Astrocyte of the spinal cord (primary cell): ENCODE data around the gene THEM4.

Source experiments
- DNase-seq: peaks from one replicate; pipeline ENCODE4 v3.0.0; 2011; ENCODE audit warnings: low read depth, low spot score
- H3K4me3 ChIP-seq: 2 replicates; pipeline ENCODE4 v1.5.1; 2011; ENCODE audit warnings: low read depth, mild to moderate bottlenecking, low read length, moderate library complexity
- in situ Hi-C: cut with HindIII; loops from 2 replicates; pipeline ENCODE4 v1.10.0; 2017; ENCODE audit warnings: low sequenced_read_pairs
- TF ChIP-seq, protein P1 (sequence below): IDR thresholded peaks from 2 replicates; pipeline ENCODE4 v1.5.1; 2012; ENCODE audit warnings: low read depth, mild to moderate bottlenecking, low read length, inconsistent platforms

Gene THEM4

DNA sequence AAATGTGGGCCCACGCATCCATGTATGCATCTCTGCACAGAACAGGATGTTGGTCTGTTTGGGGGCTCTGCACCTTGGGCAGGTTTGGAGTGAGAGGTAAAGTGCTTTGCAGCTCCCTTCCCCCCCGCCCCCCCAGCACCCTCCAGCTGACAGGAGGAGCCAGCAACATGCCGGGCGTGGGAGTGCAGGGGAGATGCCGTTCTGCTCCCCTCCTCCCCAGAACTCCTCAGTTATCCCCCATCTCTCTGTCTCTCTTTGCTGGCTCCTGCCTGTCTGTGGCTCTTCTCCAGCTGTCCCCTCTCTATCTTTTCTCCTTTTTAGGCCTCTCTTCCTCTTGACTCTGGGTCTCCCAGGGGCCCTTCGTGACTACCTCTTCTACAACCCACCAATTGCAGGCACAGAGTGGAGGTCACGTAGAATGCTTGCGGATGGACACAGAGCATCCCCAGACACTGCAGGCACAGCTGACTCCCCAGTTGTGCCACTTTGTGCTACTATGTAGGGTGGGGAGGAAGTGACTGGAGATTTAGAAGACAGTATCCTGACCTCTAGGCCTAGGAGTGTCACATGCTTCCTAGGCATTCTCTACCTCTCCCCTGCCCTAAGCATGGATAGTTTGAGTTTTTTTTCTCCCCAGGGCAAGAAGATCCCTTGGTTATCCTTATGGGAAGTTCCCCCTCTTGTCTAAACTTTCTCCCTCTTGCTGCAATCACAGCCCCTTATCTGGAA, 76.0 kb downstream of the THEM4 start:
- no peak overlapping the region for H3K4me3 ChIP-seq
- in situ Hi-C loops: no loop called here
- TF ChIP-seq, protein P1, sequence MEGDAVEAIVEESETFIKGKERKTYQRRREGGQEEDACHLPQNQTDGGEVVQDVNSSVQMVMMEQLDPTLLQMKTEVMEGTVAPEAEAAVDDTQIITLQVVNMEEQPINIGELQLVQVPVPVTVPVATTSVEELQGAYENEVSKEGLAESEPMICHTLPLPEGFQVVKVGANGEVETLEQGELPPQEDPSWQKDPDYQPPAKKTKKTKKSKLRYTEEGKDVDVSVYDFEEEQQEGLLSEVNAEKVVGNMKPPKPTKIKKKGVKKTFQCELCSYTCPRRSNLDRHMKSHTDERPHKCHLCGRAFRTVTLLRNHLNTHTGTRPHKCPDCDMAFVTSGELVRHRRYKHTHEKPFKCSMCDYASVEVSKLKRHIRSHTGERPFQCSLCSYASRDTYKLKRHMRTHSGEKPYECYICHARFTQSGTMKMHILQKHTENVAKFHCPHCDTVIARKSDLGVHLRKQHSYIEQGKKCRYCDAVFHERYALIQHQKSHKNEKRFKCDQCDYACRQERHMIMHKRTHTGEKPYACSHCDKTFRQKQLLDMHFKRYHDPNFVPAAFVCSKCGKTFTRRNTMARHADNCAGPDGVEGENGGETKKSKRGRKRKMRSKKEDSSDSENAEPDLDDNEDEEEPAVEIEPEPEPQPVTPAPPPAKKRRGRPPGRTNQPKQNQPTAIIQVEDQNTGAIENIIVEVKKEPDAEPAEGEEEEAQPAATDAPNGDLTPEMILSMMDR: no peak
- no peak for DNase-seq

- no peak for DNase-seq
- H3K4me3 ChIP-seq: no peak overlapping the region
- in situ Hi-C loops: no loop called here
- TF ChIP-seq, protein P1: no peak
These were observed 76.9 kb downstream of the THEM4 start for GRCh38 chr1:151832318-151832980.

DNA sequence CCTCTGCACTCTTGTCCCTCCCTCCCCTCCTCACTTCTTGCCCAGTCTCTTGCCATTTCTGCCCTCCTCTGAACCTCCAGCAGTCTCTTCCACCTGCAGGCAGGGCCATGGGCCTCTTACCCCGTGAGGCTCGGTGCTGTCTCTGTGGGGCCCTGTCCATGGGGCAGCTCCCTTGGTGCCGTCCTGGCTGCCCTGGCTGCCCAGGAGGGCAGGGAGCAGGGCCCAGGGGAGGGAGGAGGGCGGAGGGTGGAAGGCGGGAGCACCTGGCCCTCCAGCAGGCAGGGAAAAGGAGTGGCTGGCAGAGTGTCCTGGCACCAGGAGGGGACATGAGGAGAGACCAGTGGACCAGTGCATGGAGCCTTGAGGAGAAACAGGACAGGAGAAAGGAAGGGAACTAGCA, 77.7 kb downstream of the THEM4 start, which contains the start of gene RORC:
RORC (minus strand) TSS at position 198 of the 400 bp plus-strand sequence; CDS start at position 160, 38 bp downstream.
- no peak within 1 kb of the TSS for H3K4me3 ChIP-seq
- TF ChIP-seq, protein P1: no peak
- in situ Hi-C loops: no loop called here
- no peak for DNase-seq

DNA sequence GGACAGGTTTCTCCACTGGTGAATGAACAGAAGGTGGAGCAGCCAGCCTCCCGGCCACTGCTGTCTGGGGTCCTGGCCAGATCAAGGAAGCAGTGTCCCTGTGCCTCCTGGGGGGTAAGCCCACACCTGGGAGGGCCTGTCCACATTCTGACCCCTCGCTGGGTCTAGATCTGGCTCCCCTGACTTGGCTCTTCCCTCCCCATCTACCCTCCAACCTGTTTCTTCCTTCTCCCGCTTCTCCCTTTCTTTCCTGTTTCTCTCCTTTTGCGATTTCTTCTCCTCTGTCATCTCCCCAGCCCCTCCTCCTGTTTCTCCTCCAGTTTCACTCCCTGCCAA, 78.1 kb downstream of the THEM4 start:
- in situ Hi-C loops: no loop called here
- no peak overlapping the region for H3K4me3 ChIP-seq
- DNase-seq: no peak
- TF ChIP-seq, protein P1: no peak

DNA sequence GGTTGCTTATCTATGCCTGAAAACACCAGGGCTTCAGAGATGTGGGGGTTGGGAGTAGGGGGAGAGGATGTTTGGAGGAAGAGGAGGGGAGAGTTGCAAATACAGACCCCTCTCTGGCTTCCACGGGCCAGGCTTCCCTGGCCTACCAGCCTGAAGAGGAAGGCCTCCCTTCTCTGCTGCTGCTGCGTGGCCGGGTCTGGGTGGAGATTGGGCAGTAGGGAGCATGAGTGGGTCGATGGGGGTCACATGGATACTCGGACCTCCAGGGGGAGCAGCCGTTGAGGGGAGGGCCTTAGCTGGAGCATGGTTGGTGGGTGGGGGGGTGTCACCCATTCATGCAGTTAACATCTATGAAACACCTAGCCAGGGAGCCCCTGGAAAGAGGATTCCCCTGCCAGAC, 79.3 kb downstream of the THEM4 start:
- in situ Hi-C loops: no loop called here
- H3K4me3 ChIP-seq: no peak overlapping the region
- DNase-seq: no peak
- TF ChIP-seq, protein P1: no peak

GRCh38 chr1:151829352-151830046, 79.8 kb downstream of the THEM4 start:
- in situ Hi-C loops: no loop called here
- no peak for DNase-seq
- TF ChIP-seq, protein P1: no peak
- H3K4me3 ChIP-seq: no peak overlapping the region
